Suppressor macrophage (primary cell): ENCODE measurements around the gene VPS9D1.

Source experiments
- DNase-seq, 4 experiments: peaks; one replicate each; pipeline ENCODE4 v3.0.0-alpha.2; 2020 to 2022

VPS9D1 gene

DNA sequence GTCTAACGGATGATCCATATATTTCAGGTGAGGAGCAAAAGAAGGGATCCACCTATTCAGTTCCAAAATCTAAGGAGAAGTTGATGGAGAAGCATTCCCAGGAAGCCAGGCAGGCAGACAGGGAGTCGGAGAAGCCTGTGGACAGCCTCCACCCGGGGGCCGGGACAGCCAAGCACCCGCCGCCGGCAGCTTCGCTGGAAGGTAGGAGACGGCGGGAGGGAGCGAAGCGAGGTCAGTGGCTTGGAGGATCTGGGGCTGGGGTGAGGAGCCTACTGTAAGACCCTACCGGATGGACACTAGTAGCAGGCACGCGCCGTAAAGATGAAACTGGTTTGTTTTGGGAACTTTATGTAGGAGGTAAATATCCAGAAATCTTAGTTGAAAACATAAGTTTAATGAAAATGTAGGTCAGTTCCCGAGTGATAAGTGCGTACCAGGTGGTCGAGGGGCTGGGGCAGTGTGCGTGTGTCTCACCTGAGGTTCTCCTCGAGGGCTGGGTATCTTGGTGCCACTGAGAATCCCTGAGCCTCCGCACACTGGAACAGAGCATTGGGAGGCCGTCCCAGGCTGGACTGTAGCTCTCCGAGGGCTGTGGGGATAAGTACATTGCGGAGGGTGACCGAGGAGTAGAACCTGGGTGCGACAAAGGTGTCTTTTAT lies 62.3 kb downstream of the VPS9D1 start:
- peak; percentile 7 to 45 (median 22) for DNase-seq

DNA sequence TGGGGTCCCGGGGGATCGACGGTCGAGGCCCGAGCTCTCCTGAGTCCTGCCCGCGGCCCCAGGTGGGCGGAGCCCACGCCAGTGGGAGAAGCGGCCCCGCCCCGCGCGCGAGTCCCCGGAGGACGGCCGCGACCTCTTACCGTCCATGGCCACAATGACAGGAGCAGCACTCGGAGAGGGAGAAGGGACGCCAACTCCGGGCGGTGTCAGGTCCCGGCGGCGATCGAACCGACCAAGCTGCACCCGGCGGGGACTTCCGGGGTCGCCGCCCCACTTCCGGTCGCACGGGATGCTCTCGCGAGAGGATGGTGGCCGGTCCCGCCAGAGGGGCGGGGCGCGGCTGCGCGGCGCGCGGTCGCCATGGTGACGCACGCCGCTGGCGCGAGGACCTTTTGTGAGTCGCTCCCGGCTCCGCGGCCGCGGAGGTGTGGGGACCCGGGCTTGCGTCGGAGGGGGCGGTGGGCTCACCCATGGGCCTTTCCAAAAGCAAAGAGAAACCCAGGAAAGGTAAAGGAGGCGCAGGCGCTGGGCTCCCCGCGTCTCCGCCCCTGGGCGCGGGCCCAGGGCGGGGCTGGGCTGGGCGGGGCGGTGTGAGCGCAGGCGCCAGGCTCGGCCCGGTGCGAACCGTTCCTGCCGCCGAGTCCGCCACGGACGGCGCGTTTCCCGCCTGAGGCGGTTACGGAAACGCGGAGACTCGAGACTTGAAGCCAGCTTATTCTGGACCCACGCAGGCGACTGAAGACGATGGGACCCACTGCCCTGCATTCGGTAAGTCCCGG lies 63.1 kb downstream of the VPS9D1 start, which contains the start of the genes CHMP1A and SPATA33:
Gene CHMP1A (minus strand): TSS at position 267 of the 779 bp plus-strand sequence. CDS start 120 bp downstream, at position 147.
Gene SPATA33 (plus strand): TSS at position 395 of the 779 bp plus-strand sequence. CDS start 76 bp downstream, at position 471.
- DNase-seq = peak; percentile 94 to 98 (median 95)
